Tibial nerve (tissue), 4 donors: ENCODE data around the gene SPSB4.
A peak's percentile ranks its signal among the peaks of the same experiment; 100 is the strongest.

Source experiments
- CTCF ChIP-seq, 5 experiments: fragments of 200-600 bp in 3 of 5; fragments of 450-650 bp in 2 of 5; sonication (generic) in 3 of 5; IDR thresholded peaks; one replicate each; pipeline ENCODE4 v1.5.1; 2016 to 2019; ENCODE audit warnings: antibody characterized with exemption in 5 of 5, mild to moderate bottlenecking in 3 of 5, moderate library complexity in 2 of 5
- EP300 ChIP-seq, 2 donors: sonication (generic); formaldehyde crosslinking; IDR thresholded peaks; one replicate each; pipeline ENCODE4 v1.6.1; 2017; ENCODE audit warnings: antibody characterized with exemption in 2 of 2, mild to moderate bottlenecking in 1 of 2
- POLR2A ChIP-seq, 2 donors: fragments of 450-650 bp; IDR thresholded peaks; one replicate each; pipeline ENCODE4 v1.6.1; 2017; ENCODE audit warnings: antibody characterized with exemption in 2 of 2, mild to moderate bottlenecking in 2 of 2, moderate library complexity in 2 of 2

GRCh38 chr3:141192345-141192744 is 141.2 kb downstream of the SPSB4 start:
- peak; percentile 95 to 99 (median 96) for TF ChIP-seq CTCF (IDR thresholded peaks at IDR 0.05)
- TF ChIP-seq EP300 (IDR thresholded peaks at IDR 0.05), result no peak
- TF ChIP-seq POLR2A (IDR thresholded peaks at IDR 0.05), result no peak
